NB4 (cell line): ENCODE results near the gene FHIT.

Experiments used
- POLR2A ChIP-seq: IDR thresholded peaks from 2 replicates; pipeline ENCODE4 v1.6.1; 2011; ENCODE audit warnings: mild to moderate bottlenecking; ENCODE audit not compliant: insufficient read length; ENCODE audit errors: extremely low read depth
- TF ChIP-seq, protein P1 (sequence below): IDR thresholded peaks from one replicate; pipeline ENCODE4 v1.5.1; 2012; ENCODE audit warnings: low read depth, low read length
- TF ChIP-seq, protein P2 (sequence below): IDR thresholded peaks from 2 replicates; pipeline ENCODE4 v1.6.1; 2011; ENCODE audit warnings: low read depth, low read length

DNA sequence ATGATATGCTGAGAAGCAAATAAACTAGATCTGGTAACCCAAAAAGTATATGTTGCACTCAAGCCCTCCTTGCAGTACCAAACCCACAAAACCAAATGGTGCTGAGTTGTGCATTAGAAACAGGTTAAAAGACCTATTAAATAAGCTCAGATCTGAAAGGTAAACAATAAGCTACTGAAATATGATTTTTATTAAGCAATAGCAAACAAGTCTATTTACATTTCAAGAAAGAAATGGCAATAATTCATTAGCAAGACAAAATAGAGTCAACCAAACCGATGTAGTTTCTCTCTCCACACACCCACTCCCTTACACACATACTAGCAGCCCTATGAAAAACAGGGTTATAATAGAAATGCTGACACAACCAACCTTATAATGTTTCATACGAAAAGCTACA, 760.3 kb downstream of the FHIT start:
- TF ChIP-seq, protein P1, sequence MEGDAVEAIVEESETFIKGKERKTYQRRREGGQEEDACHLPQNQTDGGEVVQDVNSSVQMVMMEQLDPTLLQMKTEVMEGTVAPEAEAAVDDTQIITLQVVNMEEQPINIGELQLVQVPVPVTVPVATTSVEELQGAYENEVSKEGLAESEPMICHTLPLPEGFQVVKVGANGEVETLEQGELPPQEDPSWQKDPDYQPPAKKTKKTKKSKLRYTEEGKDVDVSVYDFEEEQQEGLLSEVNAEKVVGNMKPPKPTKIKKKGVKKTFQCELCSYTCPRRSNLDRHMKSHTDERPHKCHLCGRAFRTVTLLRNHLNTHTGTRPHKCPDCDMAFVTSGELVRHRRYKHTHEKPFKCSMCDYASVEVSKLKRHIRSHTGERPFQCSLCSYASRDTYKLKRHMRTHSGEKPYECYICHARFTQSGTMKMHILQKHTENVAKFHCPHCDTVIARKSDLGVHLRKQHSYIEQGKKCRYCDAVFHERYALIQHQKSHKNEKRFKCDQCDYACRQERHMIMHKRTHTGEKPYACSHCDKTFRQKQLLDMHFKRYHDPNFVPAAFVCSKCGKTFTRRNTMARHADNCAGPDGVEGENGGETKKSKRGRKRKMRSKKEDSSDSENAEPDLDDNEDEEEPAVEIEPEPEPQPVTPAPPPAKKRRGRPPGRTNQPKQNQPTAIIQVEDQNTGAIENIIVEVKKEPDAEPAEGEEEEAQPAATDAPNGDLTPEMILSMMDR = no peak
- TF ChIP-seq, protein P2, sequence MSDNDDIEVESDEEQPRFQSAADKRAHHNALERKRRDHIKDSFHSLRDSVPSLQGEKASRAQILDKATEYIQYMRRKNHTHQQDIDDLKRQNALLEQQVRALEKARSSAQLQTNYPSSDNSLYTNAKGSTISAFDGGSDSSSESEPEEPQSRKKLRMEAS = no peak
- TF ChIP-seq POLR2A = no peak
